Caco-2 (cell line): ENCODE measurements around the gene WDR27. TPM values are rescaled to one million over a fixed set of nuclear protein-coding genes. Genes with fewer than 3 reads are reported as not detected.

Experiments
- BruUV-seq: library from RNA; stranded (reverse); fragments of 400-500 nt; replicated peaks from 2 replicates; lab custom pipeline; 2021; lab: Mats Ljungman, UMichigan
- CTCF ChIA-PET: fragments of 300-600 bp; sonication (Branson Sonifier 250); formaldehyde crosslinking; loops from one replicate; lab custom pipeline; 2022; ENCODE audit warnings: antibody characterized with exemption; lab: Charles Lee
- POLR2A ChIA-PET: fragments of 300-600 bp; sonication (Branson Sonifier 250); formaldehyde crosslinking; loops from one replicate; lab custom pipeline; 2022; ENCODE audit warnings: antibody characterized with exemption; lab: Charles Lee
- DNase-seq, 2 experiments: peaks; one replicate each; pipeline versions ENCODE4 v3.0.0 to v3.0.0-alpha.2; 2020 to 2022
- H3K27me3 ChIP-seq: replicated peaks from 2 replicates; pipeline ENCODE4 v1.6.0; 2011; ENCODE audit warnings: low read length; ENCODE audit not compliant: control insufficient read depth, insufficient read depth
- H3K36me3 ChIP-seq: 2 replicates; pipeline ENCODE4 v1.5.1; 2011; ENCODE audit warnings: low read length; ENCODE audit not compliant: control insufficient read depth, insufficient read depth
- H3K4me1 ChIP-seq: fragments of 250-450 bp; sonication (Bioruptor Pico); 2 replicates; pipeline ENCODE4 v1.5.1; 2020; ENCODE audit warnings: mild to moderate bottlenecking
- H3K4me3 ChIP-seq: 2 replicates; pipeline ENCODE4 v1.5.1; 2011; ENCODE audit warnings: low read depth, mild to moderate bottlenecking, control low read depth, low read length
- H3K9me3 ChIP-seq: fragments of 250-450 bp; sonication (Bioruptor Pico); 2 replicates; pipeline ENCODE4 v1.5.1; 2020; ENCODE audit warnings: mild to moderate bottlenecking, moderate library complexity
- H3K27ac Mint-ChIP-seq: one replicate; pipeline ENCODE4 v1.8.0; 2022; ENCODE audit warnings: mixed read lengths; ENCODE audit not compliant: unreplicated experiment
- H3K27me3 Mint-ChIP-seq: one replicate; pipeline ENCODE4 v1.8.0; 2022; ENCODE audit warnings: mixed read lengths; ENCODE audit not compliant: insufficient read depth, unreplicated experiment
- H3K36me3 Mint-ChIP-seq: one replicate; pipeline ENCODE4 v1.8.0; 2022; ENCODE audit warnings: mild to moderate bottlenecking, mixed read lengths; ENCODE audit not compliant: insufficient read depth, unreplicated experiment
- H3K4me1 Mint-ChIP-seq: one replicate; pipeline ENCODE4 v1.8.0; 2022; ENCODE audit warnings: low read depth, mixed read lengths; ENCODE audit not compliant: unreplicated experiment
- H3K4me3 Mint-ChIP-seq: one replicate; pipeline ENCODE4 v1.8.0; 2022; ENCODE audit warnings: mild to moderate bottlenecking, moderate library complexity, mixed read lengths; ENCODE audit not compliant: unreplicated experiment
- H3K9me3 Mint-ChIP-seq: one replicate; pipeline ENCODE4 v1.8.0; 2022; ENCODE audit warnings: mixed read lengths; ENCODE audit not compliant: unreplicated experiment
- CTCF ChIP-seq, 2 experiments: fragments of 200-600 bp in 1 of 2; IDR thresholded peaks; 1 replicate in 1 of 2; 2 replicates in 1 of 2; pipeline versions ENCODE4 v1.5.1 to v1.8.0; 2011 to 2022; ENCODE audit warnings: antibody characterized with exemption in 1 of 2, control low read depth in 1 of 2, inconsistent platforms in 1 of 2, low read depth in 1 of 2, low read length in 1 of 2, mild to moderate bottlenecking in 1 of 2, moderate library complexity in 1 of 2; ENCODE audit not compliant: insufficient read depth in 1 of 2, severe bottlenecking in 1 of 2, unreplicated experiment in 1 of 2
- intact Hi-C: fragments of 100-400 bp; cut with micrococcal nuclease; formaldehyde crosslinking; loops from one replicate; pipeline ENCODE4 v1.10.0; 2022; ENCODE audit not compliant: unreplicated experiment
- total RNA-seq: library from RNA; stranded (reverse); gene quantifications from 2 replicates; pipeline ENCODE4 v1.2.3, GENCODE V29; 2022

The WDR27 gene
- total RNA-seq, 1 experiment from 2014 or later = 62.9 TPM

- no peaks in the 10 kb centered on the region for H3K27me3 Mint-ChIP-seq
- POLR2A ChIA-PET = no interaction called here
- H3K4me1 Mint-ChIP-seq = no peaks in the 10 kb centered on the region
- CTCF ChIA-PET = no interaction called here
- no TSS peak for BruUV-seq
- no peaks in the 10 kb centered on the region for H3K9me3 Mint-ChIP-seq
- H3K9me3 ChIP-seq = no peaks in the 10 kb centered on the region
- H3K4me3 Mint-ChIP-seq = no peak overlapping the region
- H3K27ac Mint-ChIP-seq = no peak overlapping the region
- no peaks in the 10 kb centered on the region for H3K36me3 Mint-ChIP-seq
- intact Hi-C loops = no loop called here
- no peaks in the 10 kb centered on the region for H3K27me3 ChIP-seq
- H3K4me1 ChIP-seq = no peaks in the 10 kb centered on the region
- no peak for DNase-seq
- H3K36me3 ChIP-seq = no peaks in the 10 kb centered on the region
- no peak for TF ChIP-seq CTCF (IDR thresholded peaks at IDR 0.05; ENCODE audit: insufficient read depth in 1 of 2, low read depth in 1 of 2, low read length in 1 of 2, severe bottlenecking in 1 of 2, unreplicated experiment in 1 of 2)
- no peak overlapping the region for H3K4me3 ChIP-seq
Observed at GRCh38 chr6:169527306-169527705, 174.5 kb downstream of the WDR27 start.

DNA sequence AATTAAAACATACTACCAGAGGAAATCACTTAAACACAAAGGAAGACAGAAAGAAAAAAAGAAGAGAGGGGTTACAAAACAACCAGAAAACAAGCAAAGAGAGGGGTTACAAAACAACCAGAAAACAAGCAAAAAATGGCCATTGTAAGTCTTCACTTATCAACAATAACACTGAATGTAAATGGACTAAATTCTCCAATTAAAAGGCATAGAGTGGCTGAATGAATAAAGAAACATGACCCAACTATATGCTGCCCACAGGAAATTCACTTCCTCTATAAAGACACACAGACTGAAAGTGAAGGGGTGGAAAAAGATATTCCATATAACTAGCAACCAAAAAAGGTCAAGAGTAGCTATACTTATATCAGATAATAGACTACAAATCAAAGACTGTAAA is 180.0 kb downstream of the WDR27 start:
- no peaks in the 10 kb centered on the region for H3K27me3 ChIP-seq
- intact Hi-C loops = no loop called here
- H3K27ac Mint-ChIP-seq = no peak overlapping the region
- no peaks in the 10 kb centered on the region for H3K4me1 Mint-ChIP-seq
- CTCF ChIA-PET = no interaction called here
- no peaks in the 10 kb centered on the region for H3K36me3 Mint-ChIP-seq
- POLR2A ChIA-PET = no interaction called here
- H3K4me1 ChIP-seq = no peaks in the 10 kb centered on the region
- no peaks in the 10 kb centered on the region for H3K9me3 ChIP-seq
- H3K27me3 Mint-ChIP-seq = no peaks in the 10 kb centered on the region
- BruUV-seq = no TSS peak
- no peak overlapping the region for H3K4me3 ChIP-seq
- H3K4me3 Mint-ChIP-seq = no peak overlapping the region
- peaks cover 20% of the 10 kb centered on the region for H3K9me3 Mint-ChIP-seq
- TF ChIP-seq CTCF (IDR thresholded peaks at IDR 0.05; ENCODE audit: insufficient read depth in 1 of 2, low read depth in 1 of 2, low read length in 1 of 2, severe bottlenecking in 1 of 2, unreplicated experiment in 1 of 2) = no peak
- H3K36me3 ChIP-seq = no peaks in the 10 kb centered on the region
- DNase-seq = no peak

- Mint-ChIP-seq H3K9me3 (peaks cover 20% of the 10 kb centered on the region), H3K27me3 (no peaks in the 10 kb centered on the region), H3K36me3 (no peaks in the 10 kb centered on the region), H3K27ac (no peak overlapping the region), H3K4me3 (no peak overlapping the region), H3K4me1 (no peaks in the 10 kb centered on the region)
- ChIA-PET POLR2A (no interaction called here), CTCF (no interaction called here)
- DNase-seq = no peak
- Histone ChIP-seq H3K4me1 (no peaks in the 10 kb centered on the region), H3K4me3 (no peak overlapping the region), H3K36me3 (no peaks in the 10 kb centered on the region), H3K27me3 (no peaks in the 10 kb centered on the region), H3K9me3 (no peaks in the 10 kb centered on the region)
- no peak for TF ChIP-seq CTCF (IDR thresholded peaks at IDR 0.05; ENCODE audit: insufficient read depth in 1 of 2, low read depth in 1 of 2, low read length in 1 of 2, severe bottlenecking in 1 of 2, unreplicated experiment in 1 of 2)
- intact Hi-C loops = loop anchor here (1.0 kb wide), 1 partner anchor 563 kb away; no protein-coding TSS in a partner anchor
- BruUV-seq = no TSS peak
Observed at GRCh38 chr6:169520104-169520503, 181.7 kb downstream of the WDR27 start.
